H9 (cell line): ENCODE measurements around the gene DOCK1. TPM values are rescaled to one million over a fixed set of nuclear protein-coding genes. Genes with fewer than 3 reads are reported as not detected.

Experiments used
- DNase-seq: peaks from one replicate; pipeline ENCODE4 v3.0.0-alpha.2; 2017
- H2AFZ ChIP-seq: one replicate; pipeline ENCODE4 v1.6.1; 2013; ENCODE audit warnings: mild to moderate bottlenecking, low read length, control low read depth, moderate library complexity
- H2AK5ac ChIP-seq: 2 replicates; pipeline ENCODE4 v1.6.1; 2013; ENCODE audit warnings: low read length, control low read depth, mixed read lengths; ENCODE audit not compliant: insufficient read length
- H2BK120ac ChIP-seq: one replicate; pipeline ENCODE4 v1.6.1; 2013; ENCODE audit warnings: low read depth, mild to moderate bottlenecking, low read length, control low read depth, inconsistent platforms; ENCODE audit not compliant: poor library complexity, severe bottlenecking
- H2BK12ac ChIP-seq: 2 replicates; pipeline ENCODE4 v1.6.1; 2013; ENCODE audit warnings: low read length, control low read depth, mixed read lengths, low read depth; ENCODE audit not compliant: insufficient read length
- H2BK15ac ChIP-seq: 2 replicates; pipeline ENCODE4 v1.6.1; 2013; ENCODE audit warnings: low read depth, low read length, control low read depth
- H2BK20ac ChIP-seq: one replicate; pipeline ENCODE4 v1.6.1; 2013; ENCODE audit warnings: low read depth, mild to moderate bottlenecking, low read length, control low read depth, inconsistent platforms; ENCODE audit not compliant: poor library complexity, severe bottlenecking
- H2BK5ac ChIP-seq: 2 replicates; pipeline ENCODE4 v1.6.1; 2013; ENCODE audit warnings: low read length, control low read depth, mixed read lengths; ENCODE audit not compliant: insufficient read length
- H3K14ac ChIP-seq: 2 replicates; pipeline ENCODE4 v1.6.1; 2013; ENCODE audit warnings: low read length, control low read depth; ENCODE audit not compliant: insufficient read depth
- H3K18ac ChIP-seq: 2 replicates; pipeline ENCODE4 v1.6.1; 2013; ENCODE audit warnings: low read depth, mild to moderate bottlenecking, mixed read lengths, low read length, control low read depth; ENCODE audit not compliant: insufficient read length
- H3K23ac ChIP-seq: 2 replicates; pipeline ENCODE4 v1.6.1; 2013; ENCODE audit warnings: low read length, control low read depth, mixed read lengths, low read depth; ENCODE audit not compliant: insufficient read length
- H3K23me2 ChIP-seq: 2 replicates; pipeline ENCODE4 v1.6.1; 2013; ENCODE audit warnings: low read depth, mild to moderate bottlenecking, mixed read lengths, low read length, control low read depth; ENCODE audit not compliant: insufficient read length, poor library complexity, severe bottlenecking
- H3K27ac ChIP-seq: 2 replicates; pipeline ENCODE4 v1.5.1; 2013; ENCODE audit warnings: low read length, control low read depth, mixed read lengths, low read depth; ENCODE audit not compliant: insufficient read length
- H3K27me3 ChIP-seq: 2 replicates; pipeline ENCODE4 v1.6.1; 2013; ENCODE audit warnings: low read length, control low read depth, inconsistent platforms; ENCODE audit not compliant: insufficient read depth
- H3K4ac ChIP-seq: 2 replicates; pipeline ENCODE4 v1.6.1; 2013; ENCODE audit warnings: low read depth, mild to moderate bottlenecking, control low read depth, inconsistent platforms, low read length, moderate library complexity
- H3K4me1 ChIP-seq: 2 replicates; pipeline ENCODE4 v1.6.1; 2013; ENCODE audit warnings: low read length, control low read depth, inconsistent platforms; ENCODE audit not compliant: insufficient read depth
- H3K4me2 ChIP-seq: 2 replicates; pipeline ENCODE4 v1.6.1; 2013; ENCODE audit warnings: low read length, control low read depth, mixed read lengths; ENCODE audit not compliant: insufficient read length, insufficient read depth
- H3K56ac ChIP-seq: 2 replicates; pipeline ENCODE4 v1.6.1; 2013; ENCODE audit warnings: low read depth, mild to moderate bottlenecking, mixed read lengths, low read length, control low read depth; ENCODE audit not compliant: insufficient read length
- H3K79me1 ChIP-seq: 2 replicates; pipeline ENCODE4 v1.6.1; 2013; ENCODE audit warnings: low read depth, mild to moderate bottlenecking, moderate library complexity, low read length, control low read depth, inconsistent platforms; ENCODE audit not compliant: insufficient read depth, poor library complexity, severe bottlenecking
- H3K79me2 ChIP-seq: 2 replicates; pipeline ENCODE4 v1.6.1; 2013; ENCODE audit warnings: low read length, control low read depth, inconsistent platforms; ENCODE audit not compliant: insufficient read depth
- H3K9ac ChIP-seq: 2 replicates; pipeline ENCODE4 v1.6.1; 2013; ENCODE audit warnings: low read length, control low read depth, mixed read lengths; ENCODE audit not compliant: insufficient read length; ENCODE audit errors: extremely low read depth
- H3K9me3 ChIP-seq: one replicate; pipeline ENCODE4 v1.6.1; 2013; ENCODE audit warnings: low read depth, low read length, inconsistent platforms; ENCODE audit not compliant: control insufficient read depth
- H3T11ph ChIP-seq: one replicate; pipeline ENCODE4 v1.6.1; 2013; ENCODE audit warnings: mild to moderate bottlenecking, low read length, control low read depth, inconsistent platforms
- H4K20me1 ChIP-seq: one replicate; pipeline ENCODE4 v1.6.1; 2013; ENCODE audit not compliant: control insufficient read depth, insufficient read length, insufficient read depth
- H4K5ac ChIP-seq: 2 replicates; pipeline ENCODE4 v1.6.1; 2013; ENCODE audit warnings: low read depth, mild to moderate bottlenecking, mixed read lengths, low read length, control low read depth; ENCODE audit not compliant: insufficient read length
- H4K8ac ChIP-seq: replicated peaks from 2 replicates; pipeline ENCODE4 v1.6.1; 2013; ENCODE audit warnings: low read length, control low read depth, mixed read lengths, low read depth; ENCODE audit not compliant: insufficient read length
- H4K91ac ChIP-seq: 2 replicates; pipeline ENCODE4 v1.6.1; 2013; ENCODE audit warnings: low read depth, mild to moderate bottlenecking, moderate library complexity, mixed read lengths, low read length, control low read depth; ENCODE audit not compliant: insufficient read length
- H3K27ac Mint-ChIP-seq, 3 experiments: 2 replicates in 2 of 3; 3 replicates in 1 of 3; pipeline ENCODE4 v1.8.0; 2020 to 2021; ENCODE audit warnings: mixed read lengths in 3 of 3, mild to moderate bottlenecking in 1 of 3, moderate library complexity in 1 of 3
- H3K27me3 Mint-ChIP-seq: 2 replicates; pipeline ENCODE4 v1.8.0; 2021; ENCODE audit warnings: low read depth, mild to moderate bottlenecking, moderate library complexity, mixed read lengths
- H3K36me3 Mint-ChIP-seq, 3 experiments: 2 replicates in 2 of 3; 3 replicates in 1 of 3; pipeline ENCODE4 v1.8.0; 2020 to 2021; ENCODE audit warnings: low read depth in 3 of 3, mixed read lengths in 3 of 3; ENCODE audit not compliant: insufficient read depth in 1 of 3
- H3K4me1 Mint-ChIP-seq, 2 experiments: 2 replicates each; pipeline ENCODE4 v1.8.0; 2020; ENCODE audit warnings: mixed read lengths in 2 of 2
- H3K4me3 Mint-ChIP-seq, 2 experiments: 2 replicates in 1 of 2; 3 replicates in 1 of 2; pipeline ENCODE4 v1.8.0; 2020 to 2021; ENCODE audit warnings: mild to moderate bottlenecking in 2 of 2, mixed read lengths in 2 of 2, moderate library complexity in 1 of 2
- H3K9me3 Mint-ChIP-seq, 2 experiments: 2 replicates in 1 of 2; 3 replicates in 1 of 2; pipeline ENCODE4 v1.8.0; 2020; ENCODE audit warnings: mild to moderate bottlenecking in 2 of 2, mixed read lengths in 2 of 2, moderate library complexity in 1 of 2
- CTCF ChIP-seq: fragments of 200-600 bp; sonication (generic); conservative IDR thresholded peaks from 3 replicates; pipeline ENCODE4 v1.8.0; 2021; ENCODE audit warnings: antibody characterized with exemption, mild to moderate bottlenecking
- WGBS: extraction: QIAGEN DNeasy Blood & Tissue Kit; methylation state at CpG from one replicate; pipeline ENCODE4 v1.1.7; 2013; ENCODE audit warnings: missing lambda C conversion rate, low lambda C conversion rate, mixed read lengths; ENCODE audit not compliant: insufficient read length; ENCODE audit errors: extremely low coverage; 5-methylcytosine and 5-hydroxymethylcytosine counted together
- total RNA-seq: library from RNA; stranded (reverse); gene quantifications from 2 replicates; pipeline ENCODE4 v1.2.1, GENCODE V29; 2021

The DOCK1 gene
- total RNA-seq, 1 experiment from 2014 or later, result 57.0 TPM

- H4K91ac ChIP-seq, result no peak overlapping the region
- H3K27ac ChIP-seq, result no peak overlapping the region
- H3K27me3 Mint-ChIP-seq, result no peaks in the 10 kb centered on the region
- H4K20me1 ChIP-seq, result no peaks in the 10 kb centered on the region
- H3K18ac ChIP-seq, result no peak overlapping the region
- H4K5ac ChIP-seq, result no peak overlapping the region
- no peak overlapping the region for H2BK15ac ChIP-seq
- H3K4ac ChIP-seq, result no peak overlapping the region
- no peak overlapping the region for H3K9ac ChIP-seq
- no peak overlapping the region for H2AFZ ChIP-seq
- no peak overlapping the region for H3K23ac ChIP-seq
- no peaks in the 10 kb centered on the region for H3K9me3 ChIP-seq
- TF ChIP-seq CTCF, result peak; percentile 88
- peak overlapping the region in 1 of 3 experiments; percentile 46; a peak in 3 of 7 replicates for H3K27ac Mint-ChIP-seq
- no peak overlapping the region for H3T11ph ChIP-seq
- DNase-seq, result peak; percentile 68
- peaks cover 0 to 4% of the 10 kb centered on the region in 2 experiments; a peak in 1 of 4 replicates for H3K4me1 Mint-ChIP-seq
- peaks cover 6 to 10% (median 10%) of the 10 kb centered on the region in 3 experiments; a peak in 6 of 7 replicates for H3K36me3 Mint-ChIP-seq
- no peak overlapping the region for H2AK5ac ChIP-seq
- no peak overlapping the region for H2BK120ac ChIP-seq
- no peak overlapping the region for H3K56ac ChIP-seq
- H2BK12ac ChIP-seq, result no peak overlapping the region
- no peak overlapping the region for H2BK20ac ChIP-seq
- H3K27me3 ChIP-seq, result no peaks in the 10 kb centered on the region
- H3K4me1 ChIP-seq, result no peaks in the 10 kb centered on the region
- H2BK5ac ChIP-seq, result no peak overlapping the region
- no peak overlapping the region for H3K14ac ChIP-seq
- H3K79me1 ChIP-seq, result no peaks in the 10 kb centered on the region
- H3K79me2 ChIP-seq, result no peaks in the 10 kb centered on the region
- no peak overlapping the region for H4K8ac ChIP-seq
- H3K9me3 Mint-ChIP-seq, result peaks cover 2 to 5% of the 10 kb centered on the region in 2 experiments; a peak in 2 of 5 replicates
- no peaks in the 10 kb centered on the region for H3K23me2 ChIP-seq
- H3K4me2 ChIP-seq, result no peak overlapping the region
- no CpG with 5 or more reads among the region's 4 CpGs for WGBS
- no peak overlapping the region for H3K4me3 Mint-ChIP-seq
Observed at GRCh38 chr10:127243490-127244272, 338.5 kb downstream of the DOCK1 start.
